GM13977 (cell line): Measurements from ENCODE around the gene INO80B.
A peak's percentile ranks its signal among the peaks of the same experiment; 100 is the strongest.
"Not testable (repeated sequence)": the region's sequence is repeated elsewhere in the genome, so short reads cannot be mapped to it uniquely, and the experiment has no call there.

Experiments
- DNase-seq: peaks from one replicate; pipeline ENCODE4 v3.0.0; 2012; ENCODE audit warnings: low spot score
- in situ Hi-C: fragments of 300-500 bp; cut with MboI; formaldehyde crosslinking; loops from one replicate; pipeline ENCODE4 v1.12.0; 2022; ENCODE audit warnings: low sequenced_read_pairs, low pct_unique_long_range_greater_than_20kb, mixed read lengths, inconsistent platforms; ENCODE audit not compliant: unreplicated experiment
- TF ChIP-seq, protein P1 (sequence below): IDR thresholded peaks from 2 replicates; pipeline ENCODE4 v1.5.1; 2012; ENCODE audit warnings: mild to moderate bottlenecking, control low read depth; ENCODE audit not compliant: insufficient read depth; ENCODE audit errors: extremely low read depth, missing control alignments

Gene INO80B

DNA sequence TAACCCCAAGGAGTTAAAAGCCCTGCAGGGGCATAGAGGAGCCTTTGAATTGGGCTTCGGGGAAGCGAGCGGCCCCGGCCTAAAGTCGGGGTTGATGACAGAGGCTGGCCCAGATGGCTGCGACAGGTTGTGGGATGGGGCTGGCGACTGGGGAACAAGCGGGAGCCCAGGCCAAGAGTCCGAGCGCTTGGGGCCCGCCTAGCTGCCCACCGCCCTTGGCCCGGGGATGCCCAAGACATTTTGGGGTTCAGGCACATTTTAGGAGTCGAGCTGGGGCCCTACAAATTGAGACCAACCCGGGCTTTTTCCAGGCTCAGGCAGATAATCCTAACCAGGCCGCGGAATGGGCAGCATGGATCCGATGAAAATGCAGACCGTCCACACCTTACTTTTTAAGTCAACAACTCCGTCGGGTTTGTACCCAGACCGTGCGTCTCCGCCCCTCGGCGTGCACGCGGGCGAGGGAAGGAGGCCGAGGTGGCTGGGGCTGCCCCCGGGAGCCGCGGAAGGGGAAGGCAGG is 13.7 kb upstream of the INO80B start:
- in situ Hi-C loops = no loop called here
- TF ChIP-seq, protein P1, sequence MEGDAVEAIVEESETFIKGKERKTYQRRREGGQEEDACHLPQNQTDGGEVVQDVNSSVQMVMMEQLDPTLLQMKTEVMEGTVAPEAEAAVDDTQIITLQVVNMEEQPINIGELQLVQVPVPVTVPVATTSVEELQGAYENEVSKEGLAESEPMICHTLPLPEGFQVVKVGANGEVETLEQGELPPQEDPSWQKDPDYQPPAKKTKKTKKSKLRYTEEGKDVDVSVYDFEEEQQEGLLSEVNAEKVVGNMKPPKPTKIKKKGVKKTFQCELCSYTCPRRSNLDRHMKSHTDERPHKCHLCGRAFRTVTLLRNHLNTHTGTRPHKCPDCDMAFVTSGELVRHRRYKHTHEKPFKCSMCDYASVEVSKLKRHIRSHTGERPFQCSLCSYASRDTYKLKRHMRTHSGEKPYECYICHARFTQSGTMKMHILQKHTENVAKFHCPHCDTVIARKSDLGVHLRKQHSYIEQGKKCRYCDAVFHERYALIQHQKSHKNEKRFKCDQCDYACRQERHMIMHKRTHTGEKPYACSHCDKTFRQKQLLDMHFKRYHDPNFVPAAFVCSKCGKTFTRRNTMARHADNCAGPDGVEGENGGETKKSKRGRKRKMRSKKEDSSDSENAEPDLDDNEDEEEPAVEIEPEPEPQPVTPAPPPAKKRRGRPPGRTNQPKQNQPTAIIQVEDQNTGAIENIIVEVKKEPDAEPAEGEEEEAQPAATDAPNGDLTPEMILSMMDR = no peak
- no peak for DNase-seq

GRCh38 chr2:74441690-74442482 is 13.0 kb upstream of the INO80B start, which contains the start of gene RTKN:
TSS of gene RTKN (minus strand) at chr2:74441937. CDS start at chr2:74441816, 121 bp downstream.
- peak; percentile 71 for DNase-seq

DNA sequence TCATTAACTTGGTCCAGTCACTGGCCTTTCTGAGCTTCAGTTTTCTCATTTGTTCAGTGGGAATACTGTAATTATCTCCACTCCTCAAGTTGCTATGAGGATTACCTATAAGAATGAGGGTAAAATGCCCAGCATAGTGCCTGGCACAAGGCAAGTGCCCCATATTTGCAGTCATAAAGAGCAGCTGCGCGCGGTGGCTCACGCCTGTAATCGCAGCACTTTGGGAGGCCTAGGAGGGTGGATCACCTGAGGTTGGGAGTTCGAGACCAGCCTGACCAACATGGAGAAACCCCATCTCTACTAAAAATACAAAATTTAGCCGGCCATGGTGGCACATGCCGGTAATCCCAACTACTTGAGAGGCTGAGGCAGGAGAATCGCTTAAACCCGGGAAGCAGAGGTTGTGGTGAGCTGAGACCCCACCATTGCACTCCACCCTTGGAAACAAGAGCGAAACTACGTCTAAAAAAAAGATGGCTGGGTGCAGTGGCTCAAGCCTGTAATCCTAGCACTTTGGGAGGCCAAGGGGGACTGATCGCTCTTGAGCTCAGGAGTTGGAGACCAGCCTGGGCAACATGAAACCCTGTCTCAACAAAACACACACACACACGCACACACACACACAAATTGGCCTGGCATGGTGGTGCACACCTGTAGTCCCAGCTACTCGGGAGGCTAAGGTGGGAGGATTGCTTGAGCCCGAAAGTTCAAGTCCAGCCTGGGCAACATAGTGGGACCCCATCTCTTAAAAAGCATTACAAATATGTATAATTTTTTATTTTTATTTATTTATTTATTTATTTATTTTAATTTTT is 12.2 kb upstream of the INO80B start:
- DNase-seq, in situ Hi-C loops: not testable (repeated sequence)

More at GRCh38 chr2:74441690-74442482, 13.0 kb upstream of the INO80B start, which contains the start of gene RTKN:
- in situ Hi-C loops = no loop called here
- TF ChIP-seq, protein P1 = no peak

- TF ChIP-seq, protein P1 = no peak
- in situ Hi-C loops = no loop called here
- DNase-seq = no peak
Measured at GRCh38 chr2:74444498-74445318, 10.2 kb upstream of the INO80B start.

- no peak for DNase-seq
- TF ChIP-seq, protein P1 = no peak
- in situ Hi-C loops = no loop called here
Measured at GRCh38 chr2:74447230-74447999, 7.5 kb upstream of the INO80B start.

DNA sequence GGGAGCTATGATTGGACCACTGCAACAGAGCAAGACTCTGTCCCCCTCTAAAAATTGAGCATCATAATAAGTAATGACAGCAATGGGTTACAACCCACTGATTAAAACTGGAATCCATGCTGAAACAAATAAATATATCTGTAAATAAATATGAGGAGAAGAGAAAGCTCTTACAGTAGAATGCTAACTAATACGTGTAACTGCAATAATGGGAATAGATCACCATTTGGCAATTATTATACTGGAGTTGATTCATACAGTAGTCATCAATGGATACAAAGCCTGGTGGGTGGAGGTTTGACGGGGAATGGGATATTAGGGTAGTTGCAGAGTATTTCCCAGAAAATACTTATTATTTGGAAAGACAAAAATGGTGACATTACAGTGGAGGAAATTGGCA is 6.1 kb upstream of the INO80B start:
- in situ Hi-C loops = no loop called here
- TF ChIP-seq, protein P1 = no peak
- DNase-seq = no peak
